Lung (tissue), 12 donors: ENCODE results near the gene EMC6. TPM values are rescaled to one million over a fixed set of nuclear protein-coding genes. Genes with fewer than 3 reads are reported as not detected.
A peak's percentile ranks its signal among the peaks of the same experiment; 100 is the strongest.

Experiments
- ATAC-seq: fragments of 200-7000 bp; cut with Tn5 transposase; one replicate; pipeline ENCODE4 v1.9.1; 2020; ENCODE audit warnings: moderate number of reproducible peaks; ENCODE audit not compliant: insufficient read depth, low FRiP score
- DNase-seq, 3 donors: peaks; one replicate each; pipeline ENCODE4 v3.0.0-alpha.2; 2013 to 2017
- H3K27ac ChIP-seq, 2 donors: one replicate each; pipeline ENCODE4 v1.5.1; 2013; ENCODE audit warnings: mild to moderate bottlenecking in 2 of 2, moderate library complexity in 2 of 2, control low read depth in 1 of 2, inconsistent platforms in 1 of 2, low read depth in 1 of 2, low read length in 1 of 2
- H3K27me3 ChIP-seq, 3 donors: one replicate each; pipeline ENCODE4 v1.5.1; 2013; ENCODE audit warnings: low read length in 2 of 3; ENCODE audit not compliant: control insufficient read depth in 3 of 3, insufficient read depth in 3 of 3
- H3K36me3 ChIP-seq, 4 donors: one replicate each; pipeline ENCODE4 v1.5.1; 2013; ENCODE audit warnings: low read length in 4 of 4, mild to moderate bottlenecking in 1 of 4, moderate library complexity in 1 of 4; ENCODE audit not compliant: control insufficient read depth in 4 of 4, insufficient read depth in 4 of 4
- H3K4me1 ChIP-seq, 5 donors: one replicate each; pipeline ENCODE4 v1.5.1; 2013; ENCODE audit warnings: low read length in 5 of 5, mild to moderate bottlenecking in 2 of 5, moderate library complexity in 1 of 5; ENCODE audit not compliant: control insufficient read depth in 5 of 5, insufficient read depth in 5 of 5
- H3K4me3 ChIP-seq: one replicate; pipeline ENCODE4 v1.5.1; 2013; ENCODE audit warnings: mild to moderate bottlenecking, control low read depth, moderate library complexity
- H3K9ac ChIP-seq, 2 donors: one replicate each; pipeline ENCODE4 v1.5.1; 2013; ENCODE audit warnings: low read length in 2 of 2, control low read depth in 1 of 2; ENCODE audit not compliant: insufficient read depth in 1 of 2
- H3K9me3 ChIP-seq, 4 donors: one replicate each; pipeline ENCODE4 v1.5.1; 2013; ENCODE audit warnings: low read length in 3 of 4, mild to moderate bottlenecking in 1 of 4, moderate library complexity in 1 of 4; ENCODE audit not compliant: control insufficient read depth in 4 of 4, insufficient read depth in 3 of 4
- WGBS, 2 donors: extraction: QIAGEN DNeasy Blood & Tissue Kit; methylation state at CpG; one replicate each; pipeline ENCODE4 v1.1.7; 2013; 5-methylcytosine and 5-hydroxymethylcytosine counted together
- polyA plus RNA-seq, 2 donors: library from polyadenylated mRNA; stranded (reverse); fragments of 200-250 nt; gene quantifications; one replicate each; pipeline ENCODE4 v1.2.1, GENCODE V29; 2013
- total RNA-seq, 2 donors: library from RNA; depleted of rRNA in 1 of 2; stranded (reverse); fragments of >200 nt in 1 of 2; gene quantifications; one replicate each; pipeline ENCODE4 v1.2.1, GENCODE V29; 2014 to 2021
- TF ChIP-seq, protein P1 (sequence below): IDR thresholded peaks from 2 replicates; pipeline ENCODE4 v1.5.1; 2012; ENCODE audit warnings: mild to moderate bottlenecking; ENCODE audit errors: control extremely low read depth, extremely low read depth
- donor health status: control.
- donor health status: control.
- donor health status: Bipolar disorder and iron deficiency.
- donor health status: healthy.
- donor health status: DM: yes; HTN: yes; CAD: no.

EMC6 gene
- total and polyA plus RNA-seq, 4 donors, result 10.9 to 93.4 (median 62.5) TPM

DNA sequence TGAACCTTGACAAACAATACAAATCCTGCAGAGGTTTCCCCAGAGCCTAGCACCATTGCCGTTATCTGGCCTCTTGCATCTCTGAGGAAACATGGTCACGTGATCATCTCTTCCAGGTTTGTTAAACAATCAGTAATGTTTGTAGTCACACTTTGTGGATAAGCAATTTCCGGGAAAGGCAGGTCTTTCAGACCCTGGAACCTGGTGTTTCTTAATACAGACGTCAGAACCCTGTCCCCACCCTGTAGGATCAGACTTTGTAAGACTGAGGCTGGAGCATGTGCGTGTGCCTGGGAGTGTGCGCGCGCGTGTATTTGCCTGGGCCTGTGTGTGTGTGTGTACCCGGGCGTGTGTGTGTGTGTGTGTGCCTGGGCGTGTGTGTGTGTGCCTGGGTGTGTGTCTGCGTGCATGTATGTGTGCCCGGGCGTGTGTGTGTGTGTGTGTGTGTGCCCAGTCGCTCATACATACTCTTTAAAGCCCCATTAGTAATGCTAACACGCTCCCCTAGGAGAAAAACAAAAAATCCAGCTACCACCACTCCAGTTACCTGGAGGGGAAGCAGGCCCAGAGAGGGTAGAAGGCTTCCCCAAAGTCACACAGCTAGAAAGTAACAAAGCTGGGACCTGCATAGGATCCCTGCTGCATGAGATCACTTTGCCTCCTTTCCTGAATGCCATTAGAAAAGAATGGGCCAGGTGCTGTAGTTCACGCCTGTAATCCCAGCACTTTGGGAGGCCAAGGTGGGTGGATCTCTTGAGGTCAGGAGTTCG lies 26.7 kb upstream of the EMC6 start:
- Histone ChIP-seq H3K4me1 (peaks cover 0 to 9% (median 0%) of the 10 kb centered on the region in 5 donors), H3K36me3 (peaks cover 0 to 22% (median 4%) of the 10 kb centered on the region in 4 donors), H3K27me3 (no peaks in the 10 kb centered on the region), H3K9me3 (no peaks in the 10 kb centered on the region), H3K27ac (peak overlapping the region in 1 of 2 donors; percentile 54), H3K9ac (no peak overlapping the region), H3K4me3 (no peak overlapping the region)
- WGBS, 2 donors, result 74% methylated on average over 19 of the region's 19 CpGs
- ATAC-seq (no peak), DNase-seq (peak in 1 of 3 donors; percentile 29)
- TF ChIP-seq, protein P1, sequence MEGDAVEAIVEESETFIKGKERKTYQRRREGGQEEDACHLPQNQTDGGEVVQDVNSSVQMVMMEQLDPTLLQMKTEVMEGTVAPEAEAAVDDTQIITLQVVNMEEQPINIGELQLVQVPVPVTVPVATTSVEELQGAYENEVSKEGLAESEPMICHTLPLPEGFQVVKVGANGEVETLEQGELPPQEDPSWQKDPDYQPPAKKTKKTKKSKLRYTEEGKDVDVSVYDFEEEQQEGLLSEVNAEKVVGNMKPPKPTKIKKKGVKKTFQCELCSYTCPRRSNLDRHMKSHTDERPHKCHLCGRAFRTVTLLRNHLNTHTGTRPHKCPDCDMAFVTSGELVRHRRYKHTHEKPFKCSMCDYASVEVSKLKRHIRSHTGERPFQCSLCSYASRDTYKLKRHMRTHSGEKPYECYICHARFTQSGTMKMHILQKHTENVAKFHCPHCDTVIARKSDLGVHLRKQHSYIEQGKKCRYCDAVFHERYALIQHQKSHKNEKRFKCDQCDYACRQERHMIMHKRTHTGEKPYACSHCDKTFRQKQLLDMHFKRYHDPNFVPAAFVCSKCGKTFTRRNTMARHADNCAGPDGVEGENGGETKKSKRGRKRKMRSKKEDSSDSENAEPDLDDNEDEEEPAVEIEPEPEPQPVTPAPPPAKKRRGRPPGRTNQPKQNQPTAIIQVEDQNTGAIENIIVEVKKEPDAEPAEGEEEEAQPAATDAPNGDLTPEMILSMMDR, result no peak

DNA sequence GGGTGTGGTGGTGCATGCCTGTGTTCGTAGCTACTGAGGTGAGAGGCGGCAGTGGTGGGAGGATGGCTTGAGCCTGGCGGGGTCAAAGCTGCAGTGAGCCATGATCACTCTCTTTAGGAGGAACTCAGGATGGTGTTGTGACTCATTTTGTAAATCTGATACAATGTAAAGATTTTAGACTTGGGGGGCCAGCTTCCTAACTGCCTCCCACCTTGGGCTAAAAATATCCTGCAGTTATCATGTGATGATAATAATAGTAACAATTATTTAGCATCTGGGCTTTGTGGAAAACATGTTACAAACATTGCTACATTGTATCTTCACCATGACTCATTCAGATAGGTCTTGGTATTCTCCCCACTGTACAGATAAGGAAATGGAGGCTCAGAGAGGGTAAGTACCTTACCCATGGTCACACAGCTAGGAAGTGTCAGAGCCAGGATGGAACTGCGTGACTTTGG lies 24.7 kb upstream of the EMC6 start:
- ATAC-seq (no peak), DNase-seq (no peak)
- TF ChIP-seq, protein P1, result no peak
- Histone ChIP-seq H3K4me1 (peaks cover 0 to 5% (median 0%) of the 10 kb centered on the region in 5 donors), H3K36me3 (peaks cover 0 to 35% (median 7%) of the 10 kb centered on the region in 4 donors), H3K9me3 (no peaks in the 10 kb centered on the region), H3K4me3 (no peak overlapping the region), H3K27me3 (no peaks in the 10 kb centered on the region), H3K27ac (no peak overlapping the region), H3K9ac (no peak overlapping the region)
- WGBS, 2 donors, result 91 to 97% methylated on average over 4 of the region's 4 CpGs

DNA sequence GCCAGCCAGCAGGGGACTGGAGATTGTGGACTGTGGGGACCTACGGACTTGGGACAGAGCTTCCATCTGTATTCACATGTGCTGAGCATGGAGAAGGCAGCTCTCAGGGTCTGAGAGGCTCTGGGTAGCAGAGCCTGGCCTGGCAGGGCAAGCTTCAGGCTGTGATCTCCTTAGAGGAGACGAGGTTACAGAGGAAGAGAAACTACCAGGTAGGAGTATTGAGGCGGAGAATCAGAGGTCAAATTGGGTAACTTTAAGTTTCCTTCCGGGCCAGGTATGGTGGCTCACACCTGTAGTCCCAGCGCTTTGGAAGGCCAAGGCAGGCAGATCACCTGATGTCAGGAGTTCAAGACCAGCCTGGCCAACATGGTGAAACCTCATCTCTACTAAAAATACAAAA lies 23.3 kb upstream of the EMC6 start:
- H3K9ac ChIP-seq, result no peak overlapping the region

More for the DNA sequence above, 23.3 kb upstream of the EMC6 start:
- Histone ChIP-seq H3K36me3 (peaks cover 0 to 32% (median 7%) of the 10 kb centered on the region in 4 donors), H3K4me3 (no peak overlapping the region), H3K4me1 (peaks cover 0 to 5% (median 0%) of the 10 kb centered on the region in 5 donors), H3K27me3 (no peaks in the 10 kb centered on the region), H3K9me3 (no peaks in the 10 kb centered on the region), H3K27ac (no peak overlapping the region)
- WGBS, 2 donors, result 83 to 86% methylated on average over 5 of the region's 5 CpGs
- DNase-seq, result no peak
- TF ChIP-seq, protein P1, result no peak
- no peak for ATAC-seq
